B cell (primary cell): ENCODE measurements around the gene ZNF592. TPM values are rescaled to one million over a fixed set of nuclear protein-coding genes. Genes with fewer than 3 reads are reported as not detected.

Experiments used
- ATAC-seq: fragments of 200-7000 bp; cut with Tn5 transposase; one replicate; pipeline ENCODE4 v1.10.0; 2021; ENCODE audit warnings: low read depth, mild to moderate bottlenecking, moderate number of reproducible peaks, moderate library complexity
- CTCF ChIA-PET: fragments of 350-600 bp; sonication (Branson Sonifier 250); formaldehyde crosslinking; loops from one replicate; lab custom pipeline; 2021; ENCODE audit warnings: antibody characterized with exemption, inconsistent platforms; lab: Charles Lee
- POLR2A ChIA-PET: fragments of 350-600 bp; sonication (Branson Sonifier 250); formaldehyde crosslinking; loops from one replicate; lab custom pipeline; 2021; ENCODE audit warnings: antibody characterized with exemption; lab: Charles Lee
- DNase-seq: peaks from one replicate; pipeline ENCODE4 v3.0.0; 2013
- H2AFZ ChIP-seq: 2 replicates; pipeline ENCODE4 v1.6.1; 2012; ENCODE audit warnings: mild to moderate bottlenecking, low read depth, low read length; ENCODE audit not compliant: insufficient read depth, poor library complexity, severe bottlenecking
- H3K27ac ChIP-seq, 2 donors: 1 replicate in 1 of 2; 2 replicates in 1 of 2; pipeline ENCODE4 v1.5.1; 2012 to 2013; ENCODE audit warnings: low read length in 2 of 2, mild to moderate bottlenecking in 2 of 2, moderate library complexity in 1 of 2
- H3K27me3 ChIP-seq, 4 experiments: fragments of 200-600 bp in 1 of 4; sonication (generic) in 1 of 4; replicated peaks in 1 of 4; 1 replicate in 2 of 4; 2 replicates in 2 of 4; pipeline versions ENCODE4 v1.6.1 to v1.7.0; 2013 to 2016; ENCODE audit warnings: low read length in 3 of 4, mild to moderate bottlenecking in 2 of 4, mixed read lengths in 1 of 4, moderate library complexity in 1 of 4; ENCODE audit not compliant: insufficient read depth in 4 of 4, control insufficient read depth in 3 of 4; ENCODE audit errors: control extremely low read depth in 1 of 4
- H3K36me3 ChIP-seq, 2 experiments: replicated peaks in 1 of 2; 1 replicate in 1 of 2; 2 replicates in 1 of 2; pipeline versions ENCODE4 v1.6.1 to v1.7.1; 2013; ENCODE audit warnings: low read length in 1 of 2; ENCODE audit not compliant: insufficient read depth in 2 of 2, control insufficient read depth in 1 of 2; ENCODE audit errors: control extremely low read depth in 1 of 2, extremely low read depth in 1 of 2
- H3K4me1 ChIP-seq, 2 donors: fragments of 200-600 bp in 1 of 2; sonication (generic) in 1 of 2; 1 replicate in 1 of 2; 2 replicates in 1 of 2; pipeline versions ENCODE4 v1.5.1 to v1.6.1; 2013 to 2017; ENCODE audit warnings: low read length in 2 of 2; ENCODE audit not compliant: control insufficient read depth in 2 of 2, insufficient read depth in 2 of 2
- H3K4me2 ChIP-seq: replicated peaks from 2 replicates; pipeline ENCODE3; 2012; ENCODE audit warnings: mild to moderate bottlenecking, low read depth, low read length; ENCODE audit not compliant: poor library complexity, severe bottlenecking
- H3K4me3 ChIP-seq, 5 experiments: fragments of 200-600 bp in 1 of 5; sonication (generic) in 1 of 5; 1 replicate in 3 of 5; 2 replicates in 2 of 5; pipeline versions ENCODE4 v1.5.1 to v1.7.0; 2011 to 2016; ENCODE audit warnings: low read length in 4 of 5, mild to moderate bottlenecking in 4 of 5, low read depth in 2 of 5, control low read depth in 1 of 5, moderate library complexity in 1 of 5; ENCODE audit not compliant: insufficient read depth in 1 of 5; ENCODE audit errors: control extremely low read depth in 1 of 5, extremely low read depth in 1 of 5
- H3K79me2 ChIP-seq: fragments of 200-600 bp; sonication (generic); one replicate; pipeline ENCODE4 v1.6.0; 2016; ENCODE audit warnings: low read length; ENCODE audit not compliant: control insufficient read depth, insufficient read depth
- H3K9ac ChIP-seq: fragments of 200-600 bp; sonication (generic); 2 replicates; pipeline ENCODE4 v1.6.1; 2017; ENCODE audit warnings: mild to moderate bottlenecking, low read length, moderate library complexity
- H3K9me3 ChIP-seq, 3 donors: one replicate each; pipeline versions ENCODE4 v1.6.1 to v1.7.1; 2013; ENCODE audit warnings: low read length in 2 of 3; ENCODE audit not compliant: control insufficient read depth in 2 of 3, insufficient read depth in 1 of 3; ENCODE audit errors: control extremely low read depth in 1 of 3
- H4K20me1 ChIP-seq: 2 replicates; pipeline ENCODE4 v1.6.0; 2012; ENCODE audit warnings: mild to moderate bottlenecking, low read length; ENCODE audit not compliant: insufficient read depth, control insufficient read depth, poor library complexity, severe bottlenecking
- H3K27ac Mint-ChIP-seq: one replicate; pipeline ENCODE4 v1.8.0; 2021; ENCODE audit warnings: mixed read lengths
- H3K27me3 Mint-ChIP-seq: one replicate; pipeline ENCODE4 v1.8.0; 2021; ENCODE audit warnings: mixed read lengths
- H3K4me1 Mint-ChIP-seq: one replicate; pipeline ENCODE4 v1.8.0; 2021; ENCODE audit warnings: mixed read lengths
- H3K4me3 Mint-ChIP-seq: one replicate; pipeline ENCODE4 v1.8.0; 2021; ENCODE audit warnings: mixed read lengths
- H3K9me3 Mint-ChIP-seq: one replicate; pipeline ENCODE4 v1.8.0; 2022; ENCODE audit warnings: mixed read lengths; ENCODE audit not compliant: insufficient read depth
- EZH2 ChIP-seq: IDR thresholded peaks from 2 replicates; pipeline ENCODE4 v1.6.1; 2012; ENCODE audit warnings: borderline replicate concordance, low read depth, mild to moderate bottlenecking, moderate library complexity, low read length; ENCODE audit not compliant: insufficient read depth, poor library complexity, severe bottlenecking
- WGBS: methylation state at CpG from one replicate; pipeline ENCODE4 v1.1.5; 2013; ENCODE audit warnings: missing lambda C conversion rate; ENCODE audit not compliant: insufficient coverage; 5-methylcytosine and 5-hydroxymethylcytosine counted together
- intact Hi-C: fragments of 100-400 bp; cut with micrococcal nuclease; formaldehyde crosslinking; loops from one replicate; pipeline ENCODE4 v1.10.0; 2022
- polyA plus RNA-seq: library from polyadenylated mRNA; depleted of rRNA; stranded (reverse); fragments of >200 nt; gene quantifications from 2 replicates; pipeline ENCODE4 v1.2.3, GENCODE V29; 2012
- total RNA-seq, 2 donors: library from RNA; stranded (reverse); fragments of 120-200 nt in 1 of 2; gene quantifications; 1 replicate in 1 of 2; 2 replicates in 1 of 2; pipeline versions ENCODE4 v1.2.3 to v1.2.4, GENCODE V29; 2013 to 2022
- TF ChIP-seq, protein P1 (sequence below): fragments of 200-600 bp; IDR thresholded peaks from one replicate; pipeline ENCODE4 v1.8.0; 2022; ENCODE audit warnings: antibody characterized with exemption, mild to moderate bottlenecking

Gene ZNF592
- total and polyA plus RNA-seq, 2 donors (not counting 1 experiment from before 2014, with no cell fraction given): 35.8 to 64.4 TPM

DNA sequence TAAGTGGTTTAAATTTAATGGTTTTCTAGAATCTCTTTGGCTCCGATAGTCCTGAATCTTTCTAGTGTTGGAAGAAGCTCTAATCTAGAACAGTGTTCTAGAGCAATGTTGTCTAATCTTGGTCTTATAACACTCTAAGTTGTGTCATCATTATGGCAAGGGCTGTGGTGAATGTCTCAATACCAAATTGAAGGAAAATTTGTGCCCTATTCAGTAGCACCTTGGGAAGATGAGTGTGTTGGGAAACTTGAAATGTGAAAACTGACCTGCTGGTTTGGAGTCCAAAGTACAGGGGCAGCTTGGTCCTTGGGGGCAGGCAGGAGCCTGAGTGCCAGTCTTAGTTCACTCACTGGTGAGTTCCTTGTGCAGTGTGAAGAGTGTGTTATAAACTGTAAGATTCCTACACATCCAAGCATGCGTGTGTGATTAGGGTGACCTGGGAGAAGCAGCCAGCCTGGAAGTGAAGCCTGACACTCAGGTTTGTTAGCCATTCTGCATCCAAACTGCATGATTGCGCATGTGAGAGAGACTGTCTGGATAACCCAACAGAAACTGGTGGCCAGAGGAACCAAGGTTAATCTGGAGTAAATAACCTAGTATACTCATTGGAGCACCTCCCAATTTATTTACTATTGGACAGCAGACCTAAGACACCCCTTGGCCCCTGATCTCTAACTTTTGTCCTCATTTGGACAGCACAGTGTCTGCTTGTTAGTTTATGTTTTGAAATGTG lies 14.6 kb downstream of the ZNF592 start:
- peaks cover 21% of the 10 kb centered on the region for H3K4me1 Mint-ChIP-seq
- Histone ChIP-seq H3K27me3 (no peaks in the 10 kb centered on the region), H3K4me3 (no peak overlapping the region), H3K27ac (peak overlapping the region in 1 of 2 donors; percentile 75), H3K4me1 (peaks cover 52 to 54% of the 10 kb centered on the region in 2 donors), H2AFZ (no peak overlapping the region), H4K20me1 (peaks cover 92% of the 10 kb centered on the region), H3K4me2 (no peak overlapping the region), H3K36me3 (peaks cover 0 to 26% of the 10 kb centered on the region in 2 experiments), H3K9ac (no peak overlapping the region), H3K79me2 (peaks cover 100% of the 10 kb centered on the region), H3K9me3 (no peaks in the 10 kb centered on the region)
- H3K27me3 Mint-ChIP-seq: no peaks in the 10 kb centered on the region
- H3K27ac Mint-ChIP-seq: no peak overlapping the region
- no peaks in the 10 kb centered on the region for H3K9me3 Mint-ChIP-seq
- intact Hi-C loops: no loop called here
- CTCF ChIA-PET: interaction anchor here (0.9 kb wide), 1 partner anchor 107 kb away, joined by 3 read pairs; no protein-coding TSS in a partner anchor
- TF ChIP-seq EZH2: no peak
- TF ChIP-seq, protein P1, sequence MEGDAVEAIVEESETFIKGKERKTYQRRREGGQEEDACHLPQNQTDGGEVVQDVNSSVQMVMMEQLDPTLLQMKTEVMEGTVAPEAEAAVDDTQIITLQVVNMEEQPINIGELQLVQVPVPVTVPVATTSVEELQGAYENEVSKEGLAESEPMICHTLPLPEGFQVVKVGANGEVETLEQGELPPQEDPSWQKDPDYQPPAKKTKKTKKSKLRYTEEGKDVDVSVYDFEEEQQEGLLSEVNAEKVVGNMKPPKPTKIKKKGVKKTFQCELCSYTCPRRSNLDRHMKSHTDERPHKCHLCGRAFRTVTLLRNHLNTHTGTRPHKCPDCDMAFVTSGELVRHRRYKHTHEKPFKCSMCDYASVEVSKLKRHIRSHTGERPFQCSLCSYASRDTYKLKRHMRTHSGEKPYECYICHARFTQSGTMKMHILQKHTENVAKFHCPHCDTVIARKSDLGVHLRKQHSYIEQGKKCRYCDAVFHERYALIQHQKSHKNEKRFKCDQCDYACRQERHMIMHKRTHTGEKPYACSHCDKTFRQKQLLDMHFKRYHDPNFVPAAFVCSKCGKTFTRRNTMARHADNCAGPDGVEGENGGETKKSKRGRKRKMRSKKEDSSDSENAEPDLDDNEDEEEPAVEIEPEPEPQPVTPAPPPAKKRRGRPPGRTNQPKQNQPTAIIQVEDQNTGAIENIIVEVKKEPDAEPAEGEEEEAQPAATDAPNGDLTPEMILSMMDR: no peak
- WGBS: 100% methylated on average over 1 of the region's 3 CpGs
- DNase-seq: no peak
- POLR2A ChIA-PET: no interaction called here
- no peak overlapping the region for H3K4me3 Mint-ChIP-seq
- no peak for ATAC-seq

DNA sequence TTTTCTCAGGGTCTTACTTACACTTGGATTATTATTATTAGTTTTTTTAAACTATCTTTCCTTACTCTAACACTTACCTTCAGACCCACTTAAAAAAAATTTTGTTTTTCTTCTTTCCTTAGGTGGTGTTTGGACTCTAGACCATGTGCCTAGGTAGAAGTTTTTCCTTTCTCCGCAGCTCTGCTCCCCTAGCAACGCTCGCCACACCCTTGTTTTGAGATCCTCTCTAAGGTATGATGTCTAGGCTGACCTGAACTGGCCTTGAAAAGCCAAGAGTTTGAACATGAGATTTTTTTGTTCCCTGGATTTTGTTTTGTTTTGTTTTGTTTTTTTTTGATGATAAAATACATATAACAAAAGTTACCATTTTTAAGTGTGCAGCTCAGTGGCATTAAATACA lies 16.2 kb downstream of the ZNF592 start:
- H3K9me3 ChIP-seq: no peaks in the 10 kb centered on the region
- ChIA-PET CTCF (no interaction called here), POLR2A (no interaction called here)
- no peak for TF ChIP-seq EZH2
- TF ChIP-seq, protein P1: no peak
- peak overlapping the region; percentile 5 for H3K27ac Mint-ChIP-seq
- no peak overlapping the region for H3K4me3 Mint-ChIP-seq
- no peaks in the 10 kb centered on the region for H3K27me3 ChIP-seq
- H3K9me3 Mint-ChIP-seq: no peaks in the 10 kb centered on the region
- peaks cover 24% of the 10 kb centered on the region for H3K4me1 Mint-ChIP-seq
- H3K27ac ChIP-seq: peak overlapping the region in 1 of 2 donors; percentile 26
- H2AFZ ChIP-seq: no peak overlapping the region
- peaks cover 37 to 39% of the 10 kb centered on the region in 2 donors for H3K4me1 ChIP-seq
- peaks cover 92% of the 10 kb centered on the region for H4K20me1 ChIP-seq
- no peak overlapping the region for H3K4me3 ChIP-seq
- peaks cover 100% of the 10 kb centered on the region for H3K79me2 ChIP-seq
- no peak overlapping the region for H3K9ac ChIP-seq
- no peak overlapping the region for H3K4me2 ChIP-seq
- ATAC-seq (no peak), DNase-seq (no peak)
- 100% methylated on average over 1 of the region's 3 CpGs for WGBS
- intact Hi-C loops: no loop called here
- H3K27me3 Mint-ChIP-seq: no peaks in the 10 kb centered on the region
- H3K36me3 ChIP-seq: peaks cover 3 to 39% of the 10 kb centered on the region in 2 experiments
